HepG2 (cell line): Measurements from ENCODE around the gene SCARF1. TPM values are rescaled to one million over a fixed set of nuclear protein-coding genes. Genes with fewer than 3 reads are reported as not detected.

ENCODE experiments used
- AKAP8 ChIP-seq: sonication (generic); formaldehyde crosslinking; IDR thresholded peaks from 2 replicates; pipeline ENCODE4 v1.5.1; 2020; ENCODE audit warnings: mild to moderate bottlenecking, missing genetic modification reagents
- BRD4 ChIP-seq: sonication (generic); formaldehyde crosslinking; IDR thresholded peaks from 2 replicates; pipeline ENCODE4 v1.4.0; 2020; ENCODE audit warnings: missing genetic modification reagents
- E2F1 ChIP-seq: sonication (generic); formaldehyde crosslinking; IDR thresholded peaks from 2 replicates; pipeline ENCODE4 v1.5.0; 2020; ENCODE audit warnings: missing genetic modification reagents
- GFI1 ChIP-seq: sonication (generic); formaldehyde crosslinking; IDR thresholded peaks from 2 replicates; pipeline ENCODE4 v1.5.0; 2020; ENCODE audit warnings: missing genetic modification reagents, mild to moderate bottlenecking, borderline replicate concordance
- HMG20A ChIP-seq: IDR thresholded peaks from 2 replicates; pipeline ENCODE4 v1.6.1; 2016; ENCODE audit warnings: borderline replicate concordance
- JUND ChIP-seq: sonication (generic); formaldehyde crosslinking; IDR thresholded peaks from 2 replicates; pipeline ENCODE4 v1.8.0; 2022; ENCODE audit warnings: mild to moderate bottlenecking, missing genetic modification reagents
- MAF1 ChIP-seq: sonication (generic); formaldehyde crosslinking; IDR thresholded peaks from 2 replicates; pipeline ENCODE4 v1.5.0; 2020; ENCODE audit warnings: missing genetic modification reagents, borderline replicate concordance
- MED13 ChIP-seq: sonication (generic); formaldehyde crosslinking; IDR thresholded peaks from 2 replicates; pipeline ENCODE4 v1.5.0; 2020; ENCODE audit warnings: missing genetic modification reagents
- NCOR1 ChIP-seq: fragments of 200-600 bp; sonication (generic); IDR thresholded peaks from 2 replicates; pipeline ENCODE4 v1.7.0; 2017; ENCODE audit warnings: antibody characterized with exemption, low read length, borderline replicate concordance
- PTBP1 ChIP-seq: fragments of 200-400 bp; formaldehyde crosslinking; IDR thresholded peaks from 2 replicates; pipeline ENCODE4 v1.6.1; 2018; ENCODE audit warnings: low read length, low read depth; ENCODE audit not compliant: poor library complexity, severe bottlenecking
- SKI ChIP-seq: fragments of 450-650 bp; IDR thresholded peaks from one replicate; pipeline ENCODE4 v1.6.1; 2018; ENCODE audit warnings: mild to moderate bottlenecking; ENCODE audit not compliant: partially characterized antibody
- SOX5 ChIP-seq: IDR thresholded peaks from 2 replicates; pipeline ENCODE4 v1.6.1; 2016; ENCODE audit warnings: borderline replicate concordance
- TCF7L2 ChIP-seq: IDR thresholded peaks from 2 replicates; pipeline ENCODE4 v1.6.1; 2011; ENCODE audit warnings: mild to moderate bottlenecking, low read depth, low read length, moderate library complexity
- TMF1 ChIP-seq: sonication (generic); formaldehyde crosslinking; IDR thresholded peaks from 2 replicates; pipeline ENCODE4 v1.8.1; 2022; ENCODE audit warnings: low read depth, missing genetic modification reagents
- YY1 ChIP-seq: IDR thresholded peaks from 2 replicates; pipeline ENCODE4 v1.6.1; 2011; ENCODE audit warnings: low read length, low read depth, moderate library complexity, mild to moderate bottlenecking; ENCODE audit not compliant: insufficient read depth, insufficient replicate concordance
- ZBTB1 ChIP-seq: sonication (generic); formaldehyde crosslinking; IDR thresholded peaks from 2 replicates; pipeline ENCODE4 v1.4.0; 2020; ENCODE audit warnings: missing genetic modification reagents, borderline replicate concordance
- ZBTB26 ChIP-seq: IDR thresholded peaks from 2 replicates; pipeline ENCODE4 v1.6.1; 2016; ENCODE audit warnings: missing compliant biosample characterization, missing genetic modification reagents, borderline replicate concordance
- ZBTB38 ChIP-seq: sonication (generic); formaldehyde crosslinking; IDR thresholded peaks from 2 replicates; pipeline ENCODE4 v1.5.1; 2020; ENCODE audit warnings: mild to moderate bottlenecking, missing genetic modification reagents
- ZNF576 ChIP-seq: sonication (generic); formaldehyde crosslinking; IDR thresholded peaks from 2 replicates; pipeline ENCODE4 v1.4.0; 2020; ENCODE audit warnings: mild to moderate bottlenecking, missing genetic modification reagents
- ZSCAN9 ChIP-seq: IDR thresholded peaks from 2 replicates; pipeline ENCODE4 v1.6.1; 2016; ENCODE audit warnings: borderline replicate concordance
- polyA plus RNA-seq, 8 experiments: library from polyadenylated mRNA; depleted of rRNA in 3 of 8; stranded (reverse) in 7 of 8; unstranded in 1 of 8; fragments of >200 nt; fragmentation: Illumina TruSeq in 4 of 8; extraction: Trizol in 4 of 8; gene quantifications; 2 replicates each; pipeline versions ENCODE4 v1.2.1 to v1.2.3, GENCODE V29; 2011 to 2016; ENCODE audit warnings: low read depth in 4 of 8, missing spikeins in 1 of 8, mixed read lengths in 1 of 8; ENCODE audit not compliant: insufficient read depth in 1 of 8
- total RNA-seq, 5 experiments: library from RNA; depleted of rRNA; stranded (reverse); fragments of >200 nt; fragmentation: Illumina TruSeq; extraction: Trizol; gene quantifications; 2 replicates each; pipeline ENCODE4 v1.2.3, GENCODE V29; 2016; ENCODE audit warnings: low read depth in 1 of 5
- TF ChIP-seq, protein P1 (sequence below): sonication (generic); formaldehyde crosslinking; IDR thresholded peaks from 2 replicates; pipeline ENCODE4 v1.4.0; 2020; ENCODE audit warnings: mild to moderate bottlenecking, missing genetic modification reagents
- TF ChIP-seq, protein P2 (sequence below): sonication (generic); formaldehyde crosslinking; IDR thresholded peaks from 2 replicates; pipeline ENCODE4 v1.4.0; 2020; ENCODE audit warnings: missing genetic modification reagents
- TF ChIP-seq, protein P3 (sequence below): sonication (generic); formaldehyde crosslinking; IDR thresholded peaks from 2 replicates; pipeline ENCODE4 v1.8.1; 2023; ENCODE audit warnings: missing genetic modification reagents, inconsistent platforms, borderline replicate concordance

SCARF1 gene
- total and polyA plus RNA-seq, 2 of the 13 experiments (the other 11 are each of a cell fraction or from before 2014, with no cell fraction given) = 0.24 to 0.71 TPM

DNA sequence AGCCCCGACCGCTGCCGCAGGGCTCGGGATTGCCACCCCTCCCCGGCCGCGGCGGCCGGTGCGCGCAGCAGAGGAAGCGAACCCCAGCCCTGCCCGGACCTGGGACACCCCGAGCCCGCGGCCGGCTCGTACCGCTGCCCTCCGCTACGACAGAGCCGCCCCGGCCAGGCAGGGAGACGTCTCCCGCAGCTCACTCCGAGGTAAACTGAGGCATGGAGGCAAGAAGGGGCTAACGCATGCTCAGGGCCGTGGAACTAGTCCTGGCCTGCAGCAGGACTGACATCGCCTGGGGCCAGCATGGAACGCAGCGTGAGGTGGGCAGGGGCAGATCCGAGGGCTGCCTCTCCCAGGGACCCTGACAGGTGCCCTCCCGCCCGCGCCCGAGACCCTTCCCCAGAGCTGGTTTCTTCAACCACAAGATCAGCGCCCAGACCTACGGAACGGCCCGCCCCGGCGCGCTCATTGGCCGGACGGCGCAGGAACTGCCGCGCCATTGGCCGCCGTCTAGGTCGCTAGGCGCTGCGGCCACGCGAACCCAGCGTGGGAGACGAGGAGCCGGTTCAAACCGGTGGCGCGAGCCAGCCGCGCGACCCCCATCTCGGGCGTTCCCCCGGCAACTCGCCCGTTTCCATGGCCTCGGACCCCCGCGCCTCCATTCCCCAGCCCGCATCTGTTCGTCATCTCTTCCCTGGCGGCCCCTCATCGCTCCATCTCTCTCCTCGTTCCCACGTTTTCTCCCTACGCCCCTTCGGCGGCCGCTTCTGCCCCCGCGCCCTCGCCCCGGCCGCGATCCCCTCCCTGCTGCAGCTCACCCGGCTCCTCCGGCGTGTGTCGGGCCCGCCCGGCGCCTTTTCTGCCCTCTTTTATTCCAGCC, 17.3 kb downstream of the SCARF1 start, which contains the start of gene SLC43A2 (continued):
- TF ChIP-seq ZBTB26 (CRISPR knock-in tag) (no peak), GFI1 (CRISPR knock-in tag) (0 out of 2 replicates have a peak, but pooled peaks have one; percentile 23), BRD4 (no peak; the same call in 1 of the 2 replicates), MAF1 (CRISPR knock-in tag) (no peak), ZBTB38 (CRISPR knock-in tag) (no peak), SKI (no peak), TCF7L2 (no peak), YY1 (no peak), ZBTB1 (no peak), ZNF576 (no peak), MED13 (peak; percentile 16; the same call in 1 of the 2 replicates), NCOR1 (no peak), JUND (no peak), PTBP1 (no peak), HMG20A (CRISPR knock-in tag) (no peak), SOX5 (CRISPR knock-in tag) (no peak), E2F1 (CRISPR knock-in tag) (no peak), TMF1 (CRISPR knock-in tag) (peak; percentile 22), ZSCAN9 (CRISPR knock-in tag) (no peak), AKAP8 (no peak)
- TF ChIP-seq, protein P1, sequence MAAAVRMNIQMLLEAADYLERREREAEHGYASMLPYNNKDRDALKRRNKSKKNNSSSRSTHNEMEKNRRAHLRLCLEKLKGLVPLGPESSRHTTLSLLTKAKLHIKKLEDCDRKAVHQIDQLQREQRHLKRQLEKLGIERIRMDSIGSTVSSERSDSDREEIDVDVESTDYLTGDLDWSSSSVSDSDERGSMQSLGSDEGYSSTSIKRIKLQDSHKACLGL = peak; percentile 96
- TF ChIP-seq, protein P2, sequence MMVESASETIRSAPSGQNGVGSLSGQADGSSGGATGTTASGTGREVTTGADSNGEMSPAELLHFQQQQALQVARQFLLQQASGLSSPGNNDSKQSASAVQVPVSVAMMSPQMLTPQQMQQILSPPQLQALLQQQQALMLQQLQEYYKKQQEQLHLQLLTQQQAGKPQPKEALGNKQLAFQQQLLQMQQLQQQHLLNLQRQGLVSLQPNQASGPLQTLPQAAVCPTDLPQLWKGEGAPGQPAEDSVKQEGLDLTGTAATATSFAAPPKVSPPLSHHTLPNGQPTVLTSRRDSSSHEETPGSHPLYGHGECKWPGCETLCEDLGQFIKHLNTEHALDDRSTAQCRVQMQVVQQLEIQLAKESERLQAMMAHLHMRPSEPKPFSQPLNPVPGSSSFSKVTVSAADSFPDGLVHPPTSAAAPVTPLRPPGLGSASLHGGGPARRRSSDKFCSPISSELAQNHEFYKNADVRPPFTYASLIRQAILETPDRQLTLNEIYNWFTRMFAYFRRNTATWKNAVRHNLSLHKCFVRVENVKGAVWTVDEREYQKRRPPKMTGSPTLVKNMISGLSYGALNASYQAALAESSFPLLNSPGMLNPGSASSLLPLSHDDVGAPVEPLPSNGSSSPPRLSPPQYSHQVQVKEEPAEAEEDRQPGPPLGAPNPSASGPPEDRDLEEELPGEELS (CRISPR knock-in tag) = no peak
- TF ChIP-seq, protein P3, sequence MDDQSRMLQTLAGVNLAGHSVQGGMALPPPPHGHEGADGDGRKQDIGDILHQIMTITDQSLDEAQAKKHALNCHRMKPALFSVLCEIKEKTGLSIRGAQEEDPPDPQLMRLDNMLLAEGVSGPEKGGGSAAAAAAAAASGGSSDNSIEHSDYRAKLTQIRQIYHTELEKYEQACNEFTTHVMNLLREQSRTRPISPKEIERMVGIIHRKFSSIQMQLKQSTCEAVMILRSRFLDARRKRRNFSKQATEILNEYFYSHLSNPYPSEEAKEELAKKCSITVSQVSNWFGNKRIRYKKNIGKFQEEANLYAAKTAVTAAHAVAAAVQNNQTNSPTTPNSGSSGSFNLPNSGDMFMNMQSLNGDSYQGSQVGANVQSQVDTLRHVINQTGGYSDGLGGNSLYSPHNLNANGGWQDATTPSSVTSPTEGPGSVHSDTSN = no peak
